Fibroblast of the conjunctiva (primary cell): ENCODE results near the gene BEND4.

Source experiments
- DNase-seq: peaks from one replicate; pipeline ENCODE4 v3.0.0-alpha.2; 2010; ENCODE audit warnings: low read depth

BEND4 gene

DNA sequence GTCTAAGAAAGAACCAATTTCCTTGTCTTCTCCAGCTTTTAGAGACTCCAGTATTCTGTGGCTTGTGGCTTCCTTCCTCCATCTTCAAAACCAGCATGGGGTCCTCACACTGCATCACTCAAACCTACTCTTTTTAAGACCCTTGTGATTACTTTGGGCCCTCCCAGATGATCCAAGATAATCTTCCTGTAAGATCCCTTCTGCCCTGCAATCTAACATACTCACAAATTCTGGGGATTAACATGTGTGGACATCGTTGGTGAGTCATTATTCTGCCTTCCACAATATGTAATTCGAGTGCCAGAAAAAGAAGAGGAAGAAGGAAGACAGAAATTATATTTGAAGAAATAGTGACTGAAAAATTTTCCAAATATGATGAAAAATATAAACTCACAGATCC lies 47.9 kb downstream of the BEND4 start:
- peak; percentile 2 for DNase-seq

DNA sequence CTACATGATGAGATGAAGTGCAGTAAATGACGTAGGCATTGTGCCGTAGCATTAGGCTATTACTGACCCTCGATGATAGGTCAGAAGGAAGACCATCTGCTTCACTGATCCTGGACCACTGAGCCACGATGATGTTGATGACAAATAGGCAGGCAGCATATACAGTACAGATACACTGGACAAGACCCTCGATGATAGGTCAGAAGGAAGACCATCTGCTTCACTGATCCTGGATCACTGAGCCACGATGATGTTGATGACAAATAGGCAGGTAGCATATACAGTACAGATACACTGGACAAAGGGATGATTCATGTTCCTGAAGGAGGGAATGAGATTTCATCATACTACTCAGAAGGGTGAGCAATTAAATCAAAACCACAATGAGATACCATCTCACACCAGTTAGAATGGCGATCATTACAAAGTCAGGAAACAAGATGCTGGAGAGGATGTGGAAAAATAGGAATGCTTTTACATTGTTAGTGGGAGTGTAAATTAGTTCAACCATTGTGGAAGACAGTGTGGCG lies 50.9 kb downstream of the BEND4 start:
- DNase-seq, result no peak

DNA sequence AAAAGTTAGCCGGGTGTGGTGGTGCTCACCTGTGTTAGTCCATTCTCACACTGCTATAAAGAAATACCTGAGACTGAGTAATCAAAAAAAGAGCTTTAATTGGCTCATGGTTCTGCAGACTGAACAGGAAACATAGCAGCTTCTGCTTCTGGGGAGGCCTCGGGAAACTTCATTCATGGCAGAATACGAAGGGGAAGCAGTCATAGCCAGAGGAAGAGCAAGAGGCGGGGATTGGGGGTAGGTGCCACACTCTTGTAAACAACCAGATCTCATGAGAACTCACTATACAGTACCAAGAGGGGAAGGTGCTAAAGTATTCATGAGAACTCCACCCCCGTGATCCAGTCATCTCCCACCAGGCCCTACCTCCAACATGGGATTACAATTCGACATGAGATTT lies 64.1 kb downstream of the BEND4 start:
- no peak for DNase-seq

DNA sequence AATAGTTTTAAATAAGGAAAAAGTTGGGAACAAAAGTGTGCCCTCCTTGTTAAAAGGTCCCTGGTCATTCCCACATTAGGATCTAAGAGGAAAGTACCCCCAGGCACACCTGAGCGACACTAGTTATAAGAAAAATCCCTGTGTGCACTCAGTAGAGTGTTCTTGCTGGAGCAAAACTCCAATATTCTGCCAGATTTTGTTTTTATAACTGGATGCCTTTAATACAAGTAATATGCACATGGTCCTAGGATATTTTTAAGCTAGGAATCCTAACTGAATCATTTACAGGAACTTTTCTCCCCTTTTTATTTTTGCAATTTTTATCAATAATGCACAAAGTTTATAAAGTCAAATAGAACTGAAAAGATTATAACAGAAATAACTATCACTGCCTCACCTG lies 68.6 kb downstream of the BEND4 start:
- DNase-seq, result no peak

DNA sequence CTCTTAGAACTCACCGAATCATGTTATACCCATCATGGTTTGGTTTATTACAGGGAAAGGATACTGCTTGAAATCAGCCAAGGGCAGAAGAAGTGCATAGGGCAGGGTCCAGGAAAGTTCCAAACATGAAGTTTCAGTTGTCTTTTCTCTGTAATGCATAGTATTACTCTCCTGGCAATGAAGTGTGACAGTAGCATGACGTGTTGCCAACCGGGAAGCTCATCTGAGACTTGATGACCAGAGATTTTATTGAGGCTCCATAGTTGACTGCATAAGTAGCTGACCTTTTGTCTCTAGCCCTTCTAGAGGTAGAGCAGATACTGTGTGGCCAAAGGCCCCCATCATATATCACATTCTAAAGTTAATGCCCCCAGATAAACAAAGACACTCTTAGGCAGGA lies 72.1 kb downstream of the BEND4 start:
- DNase-seq, result no peak

DNA sequence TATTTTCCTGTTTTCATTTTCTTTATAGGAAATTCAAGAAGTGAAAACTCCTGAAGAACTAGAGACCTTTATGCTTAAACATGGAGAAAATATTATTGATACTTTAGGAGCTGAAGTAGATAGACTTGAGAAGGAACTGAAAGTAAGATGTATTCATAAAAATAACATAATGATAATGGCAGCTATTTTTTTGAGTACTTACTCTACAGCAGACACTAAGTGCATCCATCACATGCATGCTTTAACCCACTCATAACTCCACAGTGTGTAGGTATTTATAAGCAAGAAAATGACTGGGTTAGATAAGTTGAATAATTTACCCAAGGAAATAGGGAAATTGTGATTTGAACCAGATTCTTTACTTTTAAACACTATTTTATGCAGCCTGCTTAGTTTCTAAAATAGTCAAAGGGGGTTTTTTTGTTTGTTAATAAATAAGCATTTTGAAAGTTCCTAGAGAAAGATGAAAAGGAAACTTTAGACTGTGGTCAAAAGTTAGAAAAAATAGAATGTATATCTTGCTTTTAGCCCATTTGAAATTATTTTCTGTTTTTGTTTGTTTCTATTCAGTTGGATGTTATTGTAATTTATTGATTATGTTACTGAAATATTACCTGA lies 74.2 kb downstream of the BEND4 start:
- DNase-seq, result no peak

DNA sequence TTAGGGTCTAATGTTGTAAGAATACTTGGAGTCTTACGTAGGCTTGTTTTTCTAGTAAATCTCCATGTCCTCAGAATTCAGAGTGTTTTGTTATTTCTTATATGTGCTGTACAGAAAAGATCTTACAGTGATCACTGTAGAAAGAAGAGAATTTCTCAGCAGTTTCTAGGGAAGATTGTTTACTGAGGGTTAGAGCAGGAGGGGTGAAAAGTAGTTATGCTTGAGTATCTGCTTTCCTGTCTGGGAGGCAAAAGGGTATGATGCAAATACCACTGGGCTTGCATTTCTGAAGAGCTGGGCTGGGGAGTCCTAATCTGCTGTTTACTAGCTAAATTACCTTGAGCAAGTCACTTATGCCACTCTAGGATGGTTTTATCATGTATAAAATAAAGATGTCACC lies 78.2 kb downstream of the BEND4 start:
- no peak for DNase-seq

GRCh38 chr4:42070463-42070862 lies 82.0 kb downstream of the BEND4 start:
- no peak for DNase-seq

- DNase-seq, result no peak
Observed at GRCh38 chr4:42067264-42067663, 85.2 kb downstream of the BEND4 start.

DNA sequence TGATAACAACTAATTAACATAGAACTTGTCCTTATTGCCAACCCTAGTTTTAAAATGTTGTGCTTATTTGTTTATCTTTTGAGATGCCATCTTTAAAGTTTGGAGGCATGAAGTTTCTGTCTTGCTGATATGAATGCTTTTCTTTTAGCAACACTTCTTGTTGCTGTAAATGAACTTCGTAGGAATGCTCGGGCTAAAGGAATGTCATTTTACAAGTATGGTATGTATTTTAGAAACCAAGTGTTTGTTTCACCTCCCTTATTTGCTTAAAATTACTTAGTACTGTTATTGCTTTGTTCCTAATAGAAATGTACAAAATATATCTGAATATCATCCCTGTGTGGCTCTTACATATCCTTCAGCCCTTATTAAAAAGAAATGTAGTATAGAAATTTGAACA lies 86.1 kb downstream of the BEND4 start:
- no peak for DNase-seq
